Transverse colon (tissue), 3 donors: ENCODE measurements around the gene SCRG1.

Experiments used
- POLR2A ChIP-seq: fragments of 450-650 bp; IDR thresholded peaks from one replicate; pipeline ENCODE4 v1.6.1; 2016; ENCODE audit warnings: antibody characterized with exemption, mild to moderate bottlenecking, moderate library complexity
- TF ChIP-seq, protein P1 (sequence below), 5 experiments: fragments of 200-600 bp in 3 of 5; fragments of 450-650 bp in 2 of 5; sonication (generic) in 3 of 5; IDR thresholded peaks; 1 replicate in 2 of 5; 2 replicates in 3 of 5; pipeline ENCODE4 v1.5.1; 2016 to 2017; ENCODE audit warnings: antibody characterized with exemption in 5 of 5, inconsistent platforms in 3 of 5, mild to moderate bottlenecking in 2 of 5, moderate library complexity in 1 of 5

DNA sequence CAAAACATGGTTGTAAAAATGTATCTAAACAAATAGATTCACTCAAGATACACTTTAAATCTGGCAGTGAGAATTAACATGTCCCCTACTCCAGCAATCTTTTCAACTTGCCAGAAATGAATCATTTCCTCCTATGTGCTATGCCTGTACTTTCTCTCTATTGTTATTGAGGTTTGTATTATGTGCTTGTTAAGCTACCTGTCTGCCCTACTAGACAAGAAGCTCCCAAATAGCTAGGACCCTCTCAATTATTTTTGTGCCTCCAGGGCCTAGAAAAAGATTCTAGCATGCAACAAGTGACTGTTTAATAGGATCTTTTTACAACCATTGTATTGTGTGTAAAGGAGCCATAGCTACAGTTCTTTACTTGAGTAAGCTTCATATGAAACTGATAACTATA, 31.6 kb downstream of the SCRG1 start:
- TF ChIP-seq, protein P1, sequence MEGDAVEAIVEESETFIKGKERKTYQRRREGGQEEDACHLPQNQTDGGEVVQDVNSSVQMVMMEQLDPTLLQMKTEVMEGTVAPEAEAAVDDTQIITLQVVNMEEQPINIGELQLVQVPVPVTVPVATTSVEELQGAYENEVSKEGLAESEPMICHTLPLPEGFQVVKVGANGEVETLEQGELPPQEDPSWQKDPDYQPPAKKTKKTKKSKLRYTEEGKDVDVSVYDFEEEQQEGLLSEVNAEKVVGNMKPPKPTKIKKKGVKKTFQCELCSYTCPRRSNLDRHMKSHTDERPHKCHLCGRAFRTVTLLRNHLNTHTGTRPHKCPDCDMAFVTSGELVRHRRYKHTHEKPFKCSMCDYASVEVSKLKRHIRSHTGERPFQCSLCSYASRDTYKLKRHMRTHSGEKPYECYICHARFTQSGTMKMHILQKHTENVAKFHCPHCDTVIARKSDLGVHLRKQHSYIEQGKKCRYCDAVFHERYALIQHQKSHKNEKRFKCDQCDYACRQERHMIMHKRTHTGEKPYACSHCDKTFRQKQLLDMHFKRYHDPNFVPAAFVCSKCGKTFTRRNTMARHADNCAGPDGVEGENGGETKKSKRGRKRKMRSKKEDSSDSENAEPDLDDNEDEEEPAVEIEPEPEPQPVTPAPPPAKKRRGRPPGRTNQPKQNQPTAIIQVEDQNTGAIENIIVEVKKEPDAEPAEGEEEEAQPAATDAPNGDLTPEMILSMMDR (IDR thresholded peaks at IDR 0.05), result no peak
- no peak for TF ChIP-seq POLR2A
